Esophagus mucosa (tissue), 1 donor: ENCODE results near the gene PPP1R18. TPM values are rescaled to one million over a fixed set of nuclear protein-coding genes. Genes with fewer than 3 reads are reported as not detected.
"Not testable (repeated sequence)": the region's sequence is repeated elsewhere in the genome, so short reads cannot be mapped to it uniquely, and the experiment has no call there.

ENCODE experiments used
- ATAC-seq: fragments of 200-7000 bp; cut with Tn5 transposase; one replicate; pipeline ENCODE4 v1.9.1; 2020
- total RNA-seq: library from RNA; stranded (reverse); gene quantifications from one replicate; pipeline ENCODE4 v1.2.4, GENCODE V29; 2023
- donor health status: DM: yes; HTN: yes; CAD: no.

The PPP1R18 gene
- total RNA-seq, 1 donor from 2014 or later = 22.9 TPM

GRCh38 chr6:30719791-30720737, 33.6 kb upstream of the PPP1R18 start, which contains the start of gene TUBB:
Gene TUBB (plus strand): TSS chr6:30720352. CDS start chr6:30720507, 155 bp downstream.
- peak; percentile 74 for ATAC-seq

GRCh38 chr6:30719356-30719755, 32.9 kb upstream of the PPP1R18 start:
- ATAC-seq = no peak

- not testable (repeated sequence) for ATAC-seq
Observed at GRCh38 chr6:30717845-30718720, 31.6 kb upstream of the PPP1R18 start.

GRCh38 chr6:30717129-30717844, 30.8 kb upstream of the PPP1R18 start, which contains the start of gene MDC1:
Gene MDC1 (minus strand): TSS chr6:30717281. CDS start chr6:30715175, 2,106 bp downstream.
- ATAC-seq = peak; percentile 86

GRCh38 chr6:30716879-30717128, 30.4 kb upstream of the PPP1R18 start:
- ATAC-seq = no peak

GRCh38 chr6:30714263-30714662, 27.8 kb upstream of the PPP1R18 start:
- no peak for ATAC-seq

- ATAC-seq = no peak
Observed at GRCh38 chr6:30712441-30712945, 26.0 kb upstream of the PPP1R18 start.

- ATAC-seq = no peak
Observed at GRCh38 chr6:30711758-30712380, 25.4 kb upstream of the PPP1R18 start.

GRCh38 chr6:30709101-30709868, 22.8 kb upstream of the PPP1R18 start:
- no peak for ATAC-seq

- peak; percentile 21 for ATAC-seq
Observed at GRCh38 chr6:30707281-30707850, 20.9 kb upstream of the PPP1R18 start.

- no peak for ATAC-seq
Observed at GRCh38 chr6:30705620-30706019, 19.2 kb upstream of the PPP1R18 start.

- ATAC-seq = peak; percentile 18
Observed at GRCh38 chr6:30703821-30704220, 17.4 kb upstream of the PPP1R18 start.

- no peak for ATAC-seq
Observed at GRCh38 chr6:30703011-30703410, 16.6 kb upstream of the PPP1R18 start.

GRCh38 chr6:30700340-30700739, 13.9 kb upstream of the PPP1R18 start:
- ATAC-seq = peak; percentile 41

- no peak for ATAC-seq
Observed at GRCh38 chr6:30696432-30696831, 10.0 kb upstream of the PPP1R18 start.

- ATAC-seq = no peak
Observed at GRCh38 chr6:30691208-30691847, 4.9 kb upstream of the PPP1R18 start.

- peak; percentile 66 for ATAC-seq
Observed at GRCh38 chr6:30690403-30691207, 4.2 kb upstream of the PPP1R18 start, which contains the start of gene NRM. Gene NRM (minus strand): TSS chr6:30690984. CDS start chr6:30690974, 10 bp downstream.

GRCh38 chr6:30689985-30690384, 3.5 kb upstream of the PPP1R18 start:
- no peak for ATAC-seq
